ENCODE results near the gene USP13.

GRCh38 chr3:179604321-179605078 is 48.3 kb upstream of the USP13 start, which contains the start of the genes MRPL47 and NDUFB5:
- TF ChIP-seq CTCF (conservative IDR thresholded peaks at IDR 0.05; ENCODE audit: low read length) (no peak), EZH2phosphoT487 (IDR thresholded peaks at IDR 0.05; ENCODE audit: borderline replicate concordance) (no peak)
